ENCODE data around the gene TCIRG1. TPM values are rescaled to one million over a fixed set of nuclear protein-coding genes. Genes with fewer than 3 reads are reported as not detected.

Gene TCIRG1
- total RNA-seq, 1 experiment from 2014 or later = 158 TPM

- no peaks in the 10 kb centered on the region for H3K9me3 ChIP-seq (ENCODE audit: control insufficient read depth, insufficient read depth, low read depth, low read length)
- intact Hi-C loops (cut with micrococcal nuclease; ENCODE audit: unreplicated experiment) (no loop called here), in situ Hi-C loops (cut with HindIII; ENCODE audit: low pct_unique_long_range_greater_than_20kb, low sequenced_read_pairs) (no loop called here)
- H3K36me3 ChIP-seq (ENCODE audit: control insufficient read depth, insufficient read depth, low read length) = 0 out of 2 replicates have a peak, but pooled peaks cover 3% of the 10 kb centered on the region
- no TSS peak for BruUV-seq (replicated peaks)
- H3K4me1 ChIP-seq (ENCODE audit: control insufficient read depth, insufficient read depth, low read length) = peaks cover 29% of the 10 kb centered on the region
- ChIA-PET CTCF (no interaction called here), POLR2A (interaction anchor here (0.7 kb wide), 1 partner anchor 20 kb away, joined by 3 read pairs; no protein-coding TSS in a partner anchor)
- H3K27ac ChIP-seq (ENCODE audit: low read length) = no peak overlapping the region
- H3K27me3 ChIP-seq (ENCODE audit: control insufficient read depth, insufficient read depth, low read length) = no peaks in the 10 kb centered on the region
- ATAC-seq (no peak), DNase-seq (ENCODE audit: low read depth, low spot score) (no peak)
- H3K4me3 ChIP-seq (ENCODE audit: low read depth in 2 of 2, low read length in 2 of 2) = no peak overlapping the region
- TF ChIP-seq TCF7L2 (IDR thresholded peaks at IDR 0.05; ENCODE audit: low read depth, low read length) (no peak), SIN3A (IDR thresholded peaks at IDR 0.05; ENCODE audit: borderline replicate concordance, insufficient read depth, low read depth, low read length) (no peak), CTCF (IDR thresholded peaks at IDR 0.05) (no peak), POLR2AphosphoS5 (IDR thresholded peaks at IDR 0.05; ENCODE audit: low read depth, low read length) (no peak)
- TF ChIP-seq, protein P1, sequence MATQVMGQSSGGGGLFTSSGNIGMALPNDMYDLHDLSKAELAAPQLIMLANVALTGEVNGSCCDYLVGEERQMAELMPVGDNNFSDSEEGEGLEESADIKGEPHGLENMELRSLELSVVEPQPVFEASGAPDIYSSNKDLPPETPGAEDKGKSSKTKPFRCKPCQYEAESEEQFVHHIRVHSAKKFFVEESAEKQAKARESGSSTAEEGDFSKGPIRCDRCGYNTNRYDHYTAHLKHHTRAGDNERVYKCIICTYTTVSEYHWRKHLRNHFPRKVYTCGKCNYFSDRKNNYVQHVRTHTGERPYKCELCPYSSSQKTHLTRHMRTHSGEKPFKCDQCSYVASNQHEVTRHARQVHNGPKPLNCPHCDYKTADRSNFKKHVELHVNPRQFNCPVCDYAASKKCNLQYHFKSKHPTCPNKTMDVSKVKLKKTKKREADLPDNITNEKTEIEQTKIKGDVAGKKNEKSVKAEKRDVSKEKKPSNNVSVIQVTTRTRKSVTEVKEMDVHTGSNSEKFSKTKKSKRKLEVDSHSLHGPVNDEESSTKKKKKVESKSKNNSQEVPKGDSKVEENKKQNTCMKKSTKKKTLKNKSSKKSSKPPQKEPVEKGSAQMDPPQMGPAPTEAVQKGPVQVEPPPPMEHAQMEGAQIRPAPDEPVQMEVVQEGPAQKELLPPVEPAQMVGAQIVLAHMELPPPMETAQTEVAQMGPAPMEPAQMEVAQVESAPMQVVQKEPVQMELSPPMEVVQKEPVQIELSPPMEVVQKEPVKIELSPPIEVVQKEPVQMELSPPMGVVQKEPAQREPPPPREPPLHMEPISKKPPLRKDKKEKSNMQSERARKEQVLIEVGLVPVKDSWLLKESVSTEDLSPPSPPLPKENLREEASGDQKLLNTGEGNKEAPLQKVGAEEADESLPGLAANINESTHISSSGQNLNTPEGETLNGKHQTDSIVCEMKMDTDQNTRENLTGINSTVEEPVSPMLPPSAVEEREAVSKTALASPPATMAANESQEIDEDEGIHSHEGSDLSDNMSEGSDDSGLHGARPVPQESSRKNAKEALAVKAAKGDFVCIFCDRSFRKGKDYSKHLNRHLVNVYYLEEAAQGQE (IDR thresholded peaks at IDR 0.05; ENCODE audit: insufficient read depth in 1 of 2, low read depth in 2 of 2, low read length in 1 of 2) = no peak
Observed at GRCh38 chr11:68033708-68034045, 5.1 kb upstream of the TCIRG1 start.

DNA sequence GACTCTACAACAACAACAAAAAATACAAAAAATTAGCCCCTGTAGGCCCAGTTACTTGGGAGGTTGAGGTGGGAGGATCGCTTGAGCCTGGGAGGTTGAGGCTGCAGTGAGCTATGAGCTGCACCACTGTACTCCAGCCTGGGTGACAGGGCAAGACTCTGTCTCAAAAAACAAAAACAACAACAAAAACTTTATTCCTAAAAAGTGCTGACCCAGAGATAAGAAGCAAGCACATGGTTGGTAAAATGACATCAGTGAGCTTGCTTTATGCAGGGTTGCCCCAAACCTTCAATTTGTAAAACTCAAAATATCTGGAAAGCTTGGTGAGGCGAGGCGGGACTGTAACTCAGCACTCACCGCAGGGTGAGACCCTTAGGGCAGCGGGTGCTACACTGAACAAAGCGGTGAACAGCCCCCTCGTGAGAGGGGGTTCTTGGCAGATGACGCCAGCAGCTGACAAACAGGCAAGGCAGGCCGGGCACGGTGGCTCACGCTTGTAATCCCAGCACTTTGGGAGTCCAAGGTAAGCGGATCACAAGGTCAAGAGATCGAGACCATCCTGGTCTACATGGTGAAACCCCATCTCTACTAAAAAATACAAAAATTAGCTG lies 3.5 kb upstream of the TCIRG1 start:
- no peak overlapping the region for H3K4me3 ChIP-seq (ENCODE audit: low read depth in 2 of 2, low read length in 2 of 2)
- H3K27ac ChIP-seq (ENCODE audit: low read length) = no peak overlapping the region
- TF ChIP-seq TCF7L2 (IDR thresholded peaks at IDR 0.05; ENCODE audit: low read depth, low read length) = no peak
- no peak for TF ChIP-seq POLR2AphosphoS5 (IDR thresholded peaks at IDR 0.05; ENCODE audit: low read depth, low read length)
- TF ChIP-seq CTCF (IDR thresholded peaks at IDR 0.05) = no peak
- no peak for TF ChIP-seq SIN3A (IDR thresholded peaks at IDR 0.05; ENCODE audit: borderline replicate concordance, insufficient read depth, low read depth, low read length)
- TF ChIP-seq, protein P1 (IDR thresholded peaks at IDR 0.05; ENCODE audit: insufficient read depth in 1 of 2, low read depth in 2 of 2, low read length in 1 of 2) = no peak
- POLR2A ChIA-PET = no interaction called here
- CTCF ChIA-PET = no interaction called here
- DNase-seq (ENCODE audit: low read depth, low spot score) (no peak), ATAC-seq (no peak)
- peaks cover 27% of the 10 kb centered on the region for H3K4me1 ChIP-seq (ENCODE audit: control insufficient read depth, insufficient read depth, low read length)
- in situ Hi-C loops (cut with HindIII; ENCODE audit: low pct_unique_long_range_greater_than_20kb, low sequenced_read_pairs) = no loop called here
- no peaks in the 10 kb centered on the region for H3K27me3 ChIP-seq (ENCODE audit: control insufficient read depth, insufficient read depth, low read length)
- intact Hi-C loops (cut with micrococcal nuclease; ENCODE audit: unreplicated experiment) = no loop called here
- H3K36me3 ChIP-seq (ENCODE audit: control insufficient read depth, insufficient read depth, low read length) = peaks cover 3% of the 10 kb centered on the region; the same call in 1 of the 2 replicates
- no peaks in the 10 kb centered on the region for H3K9me3 ChIP-seq (ENCODE audit: control insufficient read depth, insufficient read depth, low read depth, low read length)
- TSS peak; percentile 47 for BruUV-seq (replicated peaks)

Data from Panc1 (cell line).